Measurements from ENCODE around the gene ADAR. TPM values are rescaled to one million over a fixed set of nuclear protein-coding genes. Genes with fewer than 3 reads are reported as not detected.

The ADAR gene
- total and polyA plus RNA-seq, 2 donors (not counting 3 experiments of a cell fraction or from before 2014, with no cell fraction given): 88.2 to 141 TPM

GRCh38 chr1:154548028-154548427 is 60.0 kb downstream of the ADAR start:
- BruUV-seq (replicated peaks): no TSS peak
- FAIRE-seq: no peak
- dilution Hi-C loops (cut with MboI; ENCODE audit: extremely low pct_ligation_motif_present, low sequenced_read_pairs): no loop called here
- H3K4me3 ChIP-seq (replicated peaks in 1 of 3; ENCODE audit: insufficient read depth in 1 of 3, low read depth in 1 of 3, low read length in 3 of 3): no peak overlapping the region
- H4K20me1 ChIP-seq (replicated peaks; ENCODE audit: control insufficient read depth, extremely low read depth, insufficient read depth, low read length): no peaks in the 10 kb centered on the region
- H3K79me2 ChIP-seq (ENCODE audit: control insufficient read depth, insufficient read depth, low read length): no peaks in the 10 kb centered on the region
- intact Hi-C loops (cut with micrococcal nuclease): no loop called here
- peak; percentile 42 for DNase-seq (ENCODE audit: low read depth, low spot score)
- POLR2A ChIA-PET: no interaction called here
- TF ChIP-seq EZH2 (IDR thresholded peaks at IDR 0.05; ENCODE audit: borderline replicate concordance, low read depth, low read length, severe bottlenecking): no peak
- TF ChIP-seq CTCF (IDR thresholded peaks at IDR 0.05; ENCODE audit: extremely low read depth in 1 of 2, insufficient read depth in 1 of 2, low read depth in 1 of 2, low read length in 2 of 2): no peak
- TF ChIP-seq, protein P1, sequence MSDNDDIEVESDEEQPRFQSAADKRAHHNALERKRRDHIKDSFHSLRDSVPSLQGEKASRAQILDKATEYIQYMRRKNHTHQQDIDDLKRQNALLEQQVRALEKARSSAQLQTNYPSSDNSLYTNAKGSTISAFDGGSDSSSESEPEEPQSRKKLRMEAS (IDR thresholded peaks at IDR 0.05; ENCODE audit: insufficient read depth, insufficient read length): no peak
- TF ChIP-seq POLR2AphosphoS5 (IDR thresholded peaks at IDR 0.05; ENCODE audit: insufficient read depth, low read depth, low read length): no peak
- no peak for TF ChIP-seq POLR2A (IDR thresholded peaks at IDR 0.05; ENCODE audit: low read depth, low read length)
- no peak for TF ChIP-seq FOS (IDR thresholded peaks at IDR 0.05; ENCODE audit: borderline replicate concordance, insufficient read depth, low read length)
- TF ChIP-seq GATA2 (IDR thresholded peaks at IDR 0.05; ENCODE audit: insufficient read depth, insufficient read length, low read depth, low read length): no peak
- no peak for TF ChIP-seq MYC (IDR thresholded peaks at IDR 0.05; ENCODE audit: low read depth, low read length)
- TF ChIP-seq JUN (IDR thresholded peaks at IDR 0.05; ENCODE audit: borderline replicate concordance, insufficient read depth, insufficient read length, low read depth): no peak
- no peaks in the 10 kb centered on the region for H3K9me3 ChIP-seq (replicated peaks; ENCODE audit: control insufficient read depth, insufficient read depth, low read length)
- no peak overlapping the region for H3K9ac ChIP-seq (replicated peaks; ENCODE audit: extremely low read depth, insufficient read depth, low read length)
- H3K4me2 ChIP-seq (ENCODE audit: insufficient read depth, low read length): no peak overlapping the region
- H3K36me3 ChIP-seq (ENCODE audit: control insufficient read depth in 2 of 2, extremely low read depth in 1 of 2, insufficient read depth in 2 of 2, low read length in 2 of 2): peaks cover 29 to 36% of the 10 kb centered on the region in 2 experiments
- CTCF ChIA-PET: interaction anchor here (1.6 to 7.4 kb wide), 4 partner anchors 27 to 93 kb away, joined by 7 to 489 read pairs (median 20); no protein-coding TSS in a partner anchor
- H3K9me1 ChIP-seq (replicated peaks; ENCODE audit: control insufficient read depth, extremely low read depth, insufficient read depth, low read length): no peaks in the 10 kb centered on the region
- H3K27ac ChIP-seq (ENCODE audit: insufficient read depth, low read depth, low read length): no peak overlapping the region
- no peak overlapping the region for H2AFZ ChIP-seq (ENCODE audit: low read depth, low read length)
- no peaks in the 10 kb centered on the region for H3K27me3 ChIP-seq (ENCODE audit: control insufficient read depth in 2 of 2, insufficient read depth in 2 of 2, low read length in 2 of 2)
- peaks cover 6% of the 10 kb centered on the region for H3K4me1 ChIP-seq (ENCODE audit: control insufficient read depth, extremely low read depth, insufficient read depth, low read length)

All from endothelial cell of umbilical vein (primary cell).